ENCODE data around the gene LPCAT2.

The LPCAT2 gene

GRCh38 chr16:55559933-55560516 is 51.2 kb downstream of the LPCAT2 start:
- DNase-seq = no peak

GRCh38 chr16:55561319-55561848 is 52.5 kb downstream of the LPCAT2 start:
- no peak for DNase-seq

DNA sequence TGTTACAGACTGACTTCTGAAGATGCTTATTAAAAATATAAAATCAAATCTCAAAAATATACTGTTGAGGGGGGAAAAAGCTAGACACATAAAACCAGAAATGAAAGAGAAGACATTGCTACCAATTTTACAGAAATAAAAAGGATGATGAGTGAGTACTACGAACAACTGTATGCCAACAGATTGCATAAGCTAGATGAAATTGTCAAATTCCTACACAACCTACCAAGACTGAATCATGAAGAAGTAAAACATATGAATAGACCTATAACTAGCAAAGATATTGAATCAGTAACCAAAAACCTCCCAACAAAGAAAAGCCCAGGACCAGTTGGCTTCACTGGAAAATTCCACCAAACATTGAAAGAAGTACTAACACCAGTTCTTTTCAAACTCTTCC is 54.1 kb downstream of the LPCAT2 start:
- DNase-seq = no peak

DNA sequence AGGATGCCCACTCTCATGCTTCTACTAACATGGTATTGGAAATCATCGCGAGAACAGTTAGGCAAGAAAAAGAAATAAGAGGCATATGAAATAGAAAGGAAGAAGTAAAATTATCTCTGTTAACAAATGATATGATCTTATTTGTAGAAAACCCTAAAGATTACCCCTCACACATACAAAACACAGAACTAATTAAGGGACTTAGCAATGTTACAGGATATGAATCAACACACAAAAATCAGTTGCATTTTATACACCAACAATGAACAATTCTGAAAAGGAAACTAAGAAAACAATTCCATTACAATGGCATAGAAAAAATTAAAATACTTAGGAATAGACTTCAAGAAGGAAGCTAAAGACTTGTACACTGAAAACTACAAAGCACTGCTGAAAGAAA is 54.9 kb downstream of the LPCAT2 start:
- DNase-seq = no peak

DNA sequence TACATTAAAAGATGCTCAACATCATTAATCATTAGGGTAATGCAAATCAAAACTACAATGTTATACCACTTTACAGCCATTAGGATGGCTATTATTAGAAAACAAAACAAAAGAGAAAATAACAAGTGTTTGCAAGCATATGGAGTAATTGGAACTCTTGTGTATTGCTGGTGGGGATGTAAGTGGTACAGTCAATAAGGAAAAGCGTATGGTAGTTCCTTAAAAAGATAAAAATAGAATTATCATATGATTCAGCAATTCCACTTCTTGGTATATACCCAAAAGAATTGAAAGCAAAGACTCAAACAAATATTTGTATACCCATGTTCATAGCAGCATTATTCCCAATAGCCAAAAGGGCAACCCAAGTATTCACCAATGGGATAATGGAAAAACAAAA is 56.2 kb downstream of the LPCAT2 start:
- peak; percentile 4 for DNase-seq

DNA sequence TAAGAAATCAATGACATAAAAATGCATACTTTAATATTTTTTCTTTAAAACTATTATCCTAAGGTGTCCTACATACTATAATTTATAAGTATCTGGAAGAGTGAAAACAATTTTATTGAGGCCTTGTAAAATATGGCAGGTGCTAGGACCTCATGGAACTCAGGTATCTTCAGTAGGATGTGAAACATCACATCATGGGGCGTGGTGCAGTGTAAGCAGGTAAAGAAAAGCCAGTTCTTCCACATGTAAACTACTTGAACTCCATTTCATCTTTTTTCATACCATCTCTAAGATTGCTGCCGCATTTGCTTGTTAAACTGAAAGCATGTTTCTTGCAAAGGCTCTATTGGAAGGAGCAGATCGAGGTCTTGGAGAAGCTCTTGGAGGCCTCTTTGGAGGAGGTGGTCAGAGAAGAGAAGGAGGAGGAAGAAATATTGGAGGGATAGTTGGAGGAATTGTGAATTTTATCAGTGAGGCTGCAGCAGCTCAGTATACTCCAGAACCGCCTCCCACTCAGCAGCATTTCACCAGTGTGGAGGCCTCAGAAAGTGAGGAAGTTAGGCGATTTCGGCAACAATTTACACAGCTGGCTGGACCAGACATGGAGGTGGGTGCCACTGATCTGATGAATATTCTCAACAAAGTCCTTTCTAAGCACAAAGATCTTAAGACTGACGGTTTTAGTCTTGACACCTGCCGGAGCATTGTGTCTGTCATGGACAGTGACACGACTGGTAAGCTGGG is 57.7 kb downstream of the LPCAT2 start, which contains the start of gene CAPNS2:
Gene CAPNS2 (plus strand): TSS at position 253 of the 744 bp plus-strand sequence. CDS start 73 bp downstream, at position 326.
- DNase-seq = no peak

DNA sequence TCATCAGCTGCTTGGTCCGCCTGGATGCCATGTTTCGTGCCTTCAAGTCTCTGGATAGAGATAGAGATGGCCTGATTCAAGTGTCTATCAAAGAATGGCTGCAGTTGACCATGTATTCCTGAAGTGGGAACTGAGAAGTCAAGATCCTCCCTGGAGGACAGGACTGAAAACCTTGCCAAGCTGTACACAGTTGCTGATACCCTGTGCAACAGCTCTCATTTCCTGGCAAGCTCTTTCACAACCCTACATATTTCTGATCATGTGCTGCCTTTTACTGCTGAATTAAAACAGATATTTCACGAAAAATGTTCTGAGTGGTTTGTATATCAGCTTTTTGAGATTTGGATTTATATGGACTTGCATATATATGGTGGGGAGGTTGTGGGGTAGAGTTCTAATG is 58.5 kb downstream of the LPCAT2 start:
- no peak for DNase-seq

DNA sequence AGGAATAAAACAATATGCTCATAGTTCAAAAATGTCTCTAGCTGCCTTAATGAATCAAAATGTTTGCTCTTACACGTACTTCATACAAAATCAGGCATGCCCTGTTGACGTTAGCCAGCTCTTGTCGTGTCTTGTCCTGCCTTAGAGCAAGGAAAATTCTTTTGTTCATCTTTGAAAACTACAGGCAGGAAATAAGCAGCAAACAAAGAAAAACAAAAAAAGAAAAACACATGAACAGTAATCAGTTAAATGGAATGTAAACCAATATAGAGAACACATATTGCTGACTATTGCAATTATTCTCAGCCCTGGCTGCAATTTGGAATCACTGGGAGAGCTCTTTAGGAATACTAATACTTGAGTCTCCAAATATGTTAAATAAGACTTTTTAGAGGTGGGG is 59.3 kb downstream of the LPCAT2 start:
- DNase-seq = peak; percentile 26

GRCh38 chr16:55569025-55569424 is 60.2 kb downstream of the LPCAT2 start:
- no peak for DNase-seq

GRCh38 chr16:55570159-55570558 is 61.3 kb downstream of the LPCAT2 start:
- DNase-seq = no peak

GRCh38 chr16:55571191-55571897 is 62.5 kb downstream of the LPCAT2 start:
- DNase-seq = no peak

DNA sequence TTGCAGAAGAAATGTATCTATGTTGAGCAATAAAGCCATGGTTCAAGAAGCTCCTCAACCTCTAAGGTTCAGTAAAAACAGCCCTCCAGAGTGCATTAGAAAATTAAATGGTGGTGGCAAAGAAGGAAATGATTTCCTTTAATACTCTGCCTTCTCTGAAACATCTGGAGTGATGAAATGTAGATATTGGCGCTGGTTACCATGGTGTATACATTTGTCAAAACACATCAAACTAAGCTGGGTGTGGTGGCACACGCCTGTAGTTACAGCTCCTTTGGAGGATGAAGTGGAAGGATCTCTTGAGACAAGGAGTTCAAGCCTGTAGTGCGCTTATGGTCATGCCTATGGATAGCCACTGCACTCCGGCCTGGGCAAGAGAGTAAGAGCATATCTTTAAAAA is 63.6 kb downstream of the LPCAT2 start:
- DNase-seq = no peak

DNA sequence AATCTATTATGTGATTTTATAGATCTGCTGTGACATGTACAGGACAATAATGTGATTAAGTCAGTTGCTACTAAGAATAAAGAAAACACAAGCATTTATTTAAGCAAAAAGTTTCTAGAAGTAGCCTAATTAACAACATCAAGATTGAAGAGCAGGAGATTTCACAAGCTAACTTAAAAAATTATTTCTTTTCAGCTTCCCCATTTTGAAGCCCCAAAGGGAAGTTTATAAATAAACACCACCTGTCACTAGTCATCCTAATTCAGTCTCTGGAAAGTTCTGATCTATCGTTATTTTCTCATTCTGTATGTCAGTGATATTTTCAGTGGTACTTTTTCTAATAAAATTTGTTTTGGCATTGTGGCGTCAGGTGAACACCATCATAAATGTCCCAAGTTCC is 65.9 kb downstream of the LPCAT2 start:
- no peak for DNase-seq

DNA sequence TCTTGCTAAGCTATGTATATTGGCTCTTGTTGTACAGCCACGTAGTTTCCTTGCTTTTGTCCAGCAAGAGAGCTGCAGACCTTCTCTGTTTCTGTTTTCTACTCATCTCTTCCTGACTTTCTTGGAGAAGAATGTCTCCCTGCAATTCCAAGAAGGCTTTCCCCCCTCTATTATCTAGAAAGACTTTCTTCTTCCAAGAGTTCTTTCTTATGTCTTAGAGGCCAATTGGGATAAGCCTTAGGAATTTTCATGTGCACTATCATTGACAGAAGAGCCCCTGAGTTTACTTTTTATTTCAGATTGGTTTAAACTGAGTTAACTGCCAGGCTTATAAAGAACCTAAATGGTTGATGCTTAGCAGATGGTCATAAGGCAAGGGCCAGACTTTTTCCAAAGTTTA is 66.6 kb downstream of the LPCAT2 start:
- no peak for DNase-seq

DNA sequence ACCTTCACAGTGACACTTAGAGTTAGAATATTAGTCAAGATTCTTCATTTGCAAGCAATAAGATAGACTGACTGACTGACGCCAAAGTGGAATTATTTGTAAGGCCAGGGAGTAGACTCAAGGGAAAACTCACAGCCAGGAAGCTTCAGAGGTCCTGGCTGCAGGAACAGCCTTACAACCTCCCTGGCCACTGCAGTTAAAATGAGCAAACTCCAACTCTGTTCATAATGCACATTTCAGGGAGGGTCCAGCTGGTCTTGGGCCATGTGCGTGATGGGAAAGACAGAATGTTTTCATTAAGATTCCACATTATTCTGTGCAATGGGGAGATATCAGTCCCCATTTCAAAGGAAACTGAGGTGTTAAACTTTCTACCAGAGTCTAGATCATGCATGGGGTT is 67.5 kb downstream of the LPCAT2 start:
- no peak for DNase-seq

DNA sequence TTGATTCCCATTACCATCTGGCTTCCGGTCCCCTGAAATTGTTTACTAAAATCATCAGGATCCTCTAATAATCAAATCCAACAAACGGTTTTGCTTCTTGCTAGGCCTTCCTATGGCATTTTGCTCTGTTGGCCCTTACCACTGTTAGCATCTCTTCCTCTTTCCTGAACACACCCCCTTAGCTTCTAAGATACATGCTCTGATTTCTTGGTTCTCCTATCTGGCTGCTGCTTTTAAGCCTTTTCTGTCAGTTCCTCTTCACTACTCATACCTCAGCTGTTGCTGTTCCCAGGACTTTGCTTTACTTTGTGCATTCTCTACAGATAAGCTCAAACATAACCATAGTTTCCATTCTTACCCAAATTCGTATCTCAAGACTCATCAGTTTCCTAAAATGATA is 69.0 kb downstream of the LPCAT2 start:
- DNase-seq = no peak

DNA sequence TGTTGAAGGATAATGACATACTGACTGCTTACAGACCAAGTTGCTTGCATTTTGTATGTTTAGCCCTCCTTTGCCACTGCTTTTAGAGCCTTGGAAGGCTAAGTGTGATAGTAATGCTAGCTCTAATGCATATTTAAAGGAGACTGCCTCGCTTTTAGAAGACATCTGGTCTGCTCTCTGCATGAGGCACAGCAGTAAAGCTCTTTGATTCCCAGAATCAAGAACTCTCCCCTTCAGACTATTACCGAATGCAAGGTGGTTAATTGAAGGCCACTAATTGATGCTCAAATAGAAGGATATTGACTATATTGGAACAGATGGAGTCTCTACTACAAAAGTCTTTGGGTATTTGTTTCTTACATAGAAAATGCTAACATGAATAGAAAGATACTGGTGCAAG is 76.8 kb downstream of the LPCAT2 start:
- no peak for DNase-seq

- DNase-seq = no peak
Measured at GRCh38 chr16:55588799-55589198, 79.9 kb downstream of the LPCAT2 start.

DNA sequence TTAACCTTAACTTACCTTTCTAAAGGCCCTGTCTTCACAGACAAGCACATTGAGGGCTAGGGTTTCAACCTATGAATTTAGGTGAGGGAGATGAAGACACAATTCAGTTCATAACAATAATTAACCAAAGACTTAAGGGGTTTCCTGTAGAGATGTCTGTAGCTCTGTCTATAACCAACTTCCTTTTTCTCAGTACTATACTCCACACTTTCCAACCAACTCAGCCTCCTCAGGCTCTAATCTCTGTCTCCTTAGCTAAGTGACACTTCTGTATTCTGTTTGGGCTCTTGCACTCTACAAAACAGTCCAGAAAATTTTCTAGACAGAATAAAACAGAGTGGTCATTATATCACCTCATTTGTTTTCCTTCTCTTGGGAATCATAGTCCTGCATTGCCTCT is 83.4 kb downstream of the LPCAT2 start:
- no peak for DNase-seq

GRCh38 chr16:55597928-55598327 is 89.1 kb downstream of the LPCAT2 start:
- DNase-seq = no peak

GRCh38 chr16:55605754-55606336 is 97.0 kb downstream of the LPCAT2 start:
- DNase-seq = no peak

- DNase-seq = no peak
Measured at GRCh38 chr16:55613613-55614335, 104.9 kb downstream of the LPCAT2 start.

GRCh38 chr16:55615071-55615470 is 106.2 kb downstream of the LPCAT2 start:
- DNase-seq = no peak

Measured in NCI-H1105 (cell line).